SK-N-SH (cell line): Measurements from ENCODE around the gene RET. TPM values are rescaled to one million over a fixed set of nuclear protein-coding genes. Genes with fewer than 3 reads are reported as not detected.
"Not testable (repeated sequence)": the region's sequence is repeated elsewhere in the genome, so short reads cannot be mapped to it uniquely, and the experiment has no call there.

Experiments used
- CTCF ChIA-PET: fragments of 300-600, 350-600 bp; formaldehyde crosslinking; extraction: SDS; loops from one replicate; lab custom pipeline; 2021; lab: Yijun Ruan, JAX
- POLR2A ChIA-PET: fragments of 350-600 bp; sonication (Branson Sonifier 250); formaldehyde crosslinking; extraction: SDS; loops from one replicate; lab custom pipeline; 2020; ENCODE audit warnings: antibody characterized with exemption, inconsistent platforms; lab: Yijun Ruan, JAX
- DNase-seq: peaks from one replicate; pipeline ENCODE4 v3.0.0; 2012
- H2AFZ ChIP-seq: fragments of 200-600 bp; sonication (generic); 2 replicates; pipeline ENCODE4 v1.8.1; 2016; ENCODE audit warnings: antibody characterized with exemption, mild to moderate bottlenecking, low read depth
- H3F3A ChIP-seq: fragments of 200-600 bp; sonication (generic); replicated peaks from 2 replicates; pipeline ENCODE3; 2016; ENCODE audit warnings: antibody characterized with exemption, mild to moderate bottlenecking; ENCODE audit not compliant: insufficient read depth
- H3K27ac ChIP-seq, 2 experiments: fragments of 200-500 bp in 1 of 2; fragments of 200-600 bp in 1 of 2; sonication (Bioruptor generic) in 1 of 2; sonication (generic), shearing (Covaris generic) in 1 of 2; 2 replicates each; pipeline versions ENCODE4 v1.5.1 to v1.6.1; 2014 to 2016; ENCODE audit warnings: low read depth in 2 of 2, inconsistent platforms in 1 of 2, low read length in 1 of 2, mild to moderate bottlenecking in 1 of 2, mixed read lengths in 1 of 2
- H3K27me3 ChIP-seq: fragments of 200-600 bp; sonication (generic), shearing (Covaris generic); 2 replicates; pipeline ENCODE4 v1.6.1; 2016; ENCODE audit warnings: mixed run types; ENCODE audit not compliant: insufficient read depth
- H3K36me3 ChIP-seq, 2 experiments: fragments of 200-500 bp in 1 of 2; fragments of 200-600 bp in 1 of 2; sonication (Bioruptor generic) in 1 of 2; sonication (generic) in 1 of 2; replicated peaks in 1 of 2; 2 replicates each; pipeline versions ENCODE3 to v1.5.1; 2014 to 2016; ENCODE audit warnings: low read length in 1 of 2, mild to moderate bottlenecking in 1 of 2; ENCODE audit not compliant: insufficient read depth in 2 of 2, control insufficient read depth in 1 of 2
- H3K4me1 ChIP-seq, 2 experiments: fragments of 200-500 bp in 1 of 2; fragments of 200-600 bp in 1 of 2; sonication (Bioruptor generic) in 1 of 2; sonication (generic), shearing (Covaris generic) in 1 of 2; 2 replicates each; pipeline versions ENCODE4 v1.5.1 to v1.6.1; 2014 to 2016; ENCODE audit warnings: low read depth in 1 of 2, low read length in 1 of 2, mixed run types in 1 of 2; ENCODE audit not compliant: insufficient read depth in 2 of 2, control insufficient read depth in 1 of 2
- H3K4me2 ChIP-seq: fragments of 200-600 bp; sonication (generic), shearing (Covaris generic); 2 replicates; pipeline ENCODE4 v1.6.1; 2017; ENCODE audit warnings: mixed run types
- H3K4me3 ChIP-seq, 2 experiments: fragments of 200-500 bp in 1 of 2; fragments of 200-600 bp in 1 of 2; sonication (Bioruptor generic) in 1 of 2; sonication (generic), shearing (Covaris generic) in 1 of 2; 2 replicates each; pipeline versions ENCODE4 v1.5.1 to v1.8.1; 2014 to 2016; ENCODE audit warnings: low read depth in 2 of 2, inconsistent platforms in 1 of 2, low read length in 1 of 2, mild to moderate bottlenecking in 1 of 2, mixed read lengths in 1 of 2, moderate library complexity in 1 of 2
- H3K79me2 ChIP-seq: fragments of 200-600 bp; sonication (generic); 2 replicates; pipeline ENCODE4 v1.8.1; 2017; ENCODE audit warnings: mild to moderate bottlenecking; ENCODE audit not compliant: insufficient read depth
- H3K9ac ChIP-seq: fragments of 200-600 bp; sonication (generic); 2 replicates; pipeline ENCODE4 v1.6.1; 2017; ENCODE audit warnings: mixed run types
- H3K9me2 ChIP-seq: fragments of 200-600 bp; sonication (generic); 2 replicates; pipeline ENCODE4 v1.6.1; 2017; ENCODE audit warnings: mixed run types
- H3K9me3 ChIP-seq: fragments of 200-600 bp; sonication (generic); 2 replicates; pipeline ENCODE4 v1.6.1; 2017; ENCODE audit warnings: mixed run types, mild to moderate bottlenecking, moderate library complexity
- H4K20me1 ChIP-seq: fragments of 200-600 bp; sonication (generic); 2 replicates; pipeline ENCODE4 v1.6.1; 2017; ENCODE audit warnings: mild to moderate bottlenecking, mixed run types; ENCODE audit not compliant: insufficient read depth
- ELF1 ChIP-seq: IDR thresholded peaks from 2 replicates; pipeline ENCODE4 v1.4.0; 2012
- GATA2 ChIP-seq: sonication (generic); formaldehyde crosslinking; IDR thresholded peaks from 2 replicates; pipeline ENCODE4 v1.5.0; 2020; ENCODE audit warnings: mild to moderate bottlenecking, missing genetic modification reagents
- RAD21 ChIP-seq: IDR thresholded peaks from 2 replicates; pipeline ENCODE4 v1.6.1; 2012; ENCODE audit warnings: mild to moderate bottlenecking, low read length
- TAF1 ChIP-seq: IDR thresholded peaks from 2 replicates; pipeline ENCODE4 v1.6.1; 2012; ENCODE audit warnings: low read depth, mild to moderate bottlenecking, low read length, moderate library complexity, borderline replicate concordance
- YY1 ChIP-seq: IDR thresholded peaks from 2 replicates; pipeline ENCODE4 v1.4.0; 2012; ENCODE audit warnings: low read depth, mild to moderate bottlenecking
- WGBS: methylation state at CpG from one replicate; pipeline ENCODE4 v1.1.6; 2017; ENCODE audit warnings: low lambda C conversion rate; 5-methylcytosine and 5-hydroxymethylcytosine counted together
- polyA plus RNA-seq, 3 experiments: library from polyadenylated mRNA; depleted of rRNA; stranded (reverse); fragments of >200 nt; gene quantifications; 2 replicates each; pipeline ENCODE4 v1.2.3, GENCODE V29; 2012
- TF ChIP-seq, protein P1 (sequence below): fragments of 150-350 bp; IDR thresholded peaks from 2 replicates; pipeline ENCODE4 v1.6.1; 2016; ENCODE audit warnings: mild to moderate bottlenecking, low read depth, low read length

RET gene
- polyA plus RNA-seq, 1 of the 3 experiments (the other 2 are of a cell fraction): 3.2 TPM

DNA sequence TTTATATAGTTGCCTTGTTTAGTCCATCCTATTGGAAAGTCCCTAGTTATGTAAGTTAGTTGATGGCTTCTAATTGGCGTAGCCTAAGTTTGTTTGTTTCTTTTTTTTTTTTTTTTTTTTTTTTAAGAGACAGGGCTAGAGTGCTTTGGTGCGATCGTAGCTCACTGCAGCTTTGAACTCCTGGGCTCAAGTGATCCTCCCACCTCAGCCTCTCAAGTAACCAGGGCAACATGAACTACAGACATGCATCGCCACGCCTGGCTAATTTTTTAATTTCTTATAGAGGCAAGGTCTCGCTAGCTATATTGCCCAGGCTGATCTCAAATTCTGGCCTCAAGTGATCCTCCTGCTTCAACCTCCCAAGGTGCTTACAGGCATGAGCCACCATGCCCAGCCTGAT, 68.4 kb downstream of the RET start:
- ChIA-PET CTCF (interaction anchor here (0.7 kb wide), 1 partner anchor 10 kb away, joined by 3 read pairs; no protein-coding TSS in a partner anchor), POLR2A (no interaction called here)
- no peak overlapping the region for H3K4me2 ChIP-seq
- WGBS: 94% methylated on average over 6 of the region's 6 CpGs
- no peak for TF ChIP-seq GATA2 (CRISPR knock-in tag)
- no peak for TF ChIP-seq TAF1
- no peak for TF ChIP-seq YY1
- TF ChIP-seq, protein P1, sequence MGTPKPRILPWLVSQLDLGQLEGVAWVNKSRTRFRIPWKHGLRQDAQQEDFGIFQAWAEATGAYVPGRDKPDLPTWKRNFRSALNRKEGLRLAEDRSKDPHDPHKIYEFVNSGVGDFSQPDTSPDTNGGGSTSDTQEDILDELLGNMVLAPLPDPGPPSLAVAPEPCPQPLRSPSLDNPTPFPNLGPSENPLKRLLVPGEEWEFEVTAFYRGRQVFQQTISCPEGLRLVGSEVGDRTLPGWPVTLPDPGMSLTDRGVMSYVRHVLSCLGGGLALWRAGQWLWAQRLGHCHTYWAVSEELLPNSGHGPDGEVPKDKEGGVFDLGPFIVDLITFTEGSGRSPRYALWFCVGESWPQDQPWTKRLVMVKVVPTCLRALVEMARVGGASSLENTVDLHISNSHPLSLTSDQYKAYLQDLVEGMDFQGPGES: no peak
- no peak for TF ChIP-seq ELF1
- no peaks in the 10 kb centered on the region for H3K27me3 ChIP-seq
- H3K36me3 ChIP-seq: peaks cover 0 to 4% of the 10 kb centered on the region in 2 experiments
- H3K4me1 ChIP-seq: peaks cover 0 to 7% of the 10 kb centered on the region in 2 experiments; a peak in 2 of 4 replicates
- peaks cover 65% of the 10 kb centered on the region for H4K20me1 ChIP-seq
- no peak overlapping the region for H3K27ac ChIP-seq
- no peak for DNase-seq
- H3K4me3 ChIP-seq: no peak overlapping the region
- peaks cover 11% of the 10 kb centered on the region for H3F3A ChIP-seq
- H2AFZ ChIP-seq: no peak overlapping the region
- peaks cover 93% of the 10 kb centered on the region for H3K79me2 ChIP-seq
- no peaks in the 10 kb centered on the region for H3K9me2 ChIP-seq
- H3K9me3 ChIP-seq: no peaks in the 10 kb centered on the region
- H3K9ac ChIP-seq: no peak overlapping the region

DNA sequence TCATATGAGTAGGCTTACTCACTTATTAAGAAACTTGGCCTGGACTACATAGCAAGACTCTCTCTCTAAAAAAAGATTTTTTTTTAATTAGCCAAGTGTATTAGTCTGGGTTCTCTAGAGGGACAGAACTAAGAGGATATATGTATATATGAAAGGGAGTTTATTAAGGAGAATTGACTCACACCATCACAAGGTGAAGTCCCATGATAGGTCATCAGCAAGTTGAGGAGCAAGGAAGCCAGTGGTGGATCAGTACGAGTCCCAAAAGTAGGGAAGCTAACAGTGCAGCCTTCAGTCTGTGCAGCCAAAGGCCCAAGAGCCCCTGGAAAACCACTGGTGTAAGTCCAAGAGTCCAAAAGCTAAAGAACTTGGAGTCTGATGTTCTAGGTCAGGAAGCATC, 69.1 kb downstream of the RET start:
- H3K27ac ChIP-seq, H3K4me3 ChIP-seq, H3K9me3 ChIP-seq, H3K4me1 ChIP-seq, H3K9ac ChIP-seq, H3F3A ChIP-seq, POLR2A ChIA-PET, DNase-seq, H3K27me3 ChIP-seq, H3K4me2 ChIP-seq, H3K36me3 ChIP-seq, H3K9me2 ChIP-seq, H2AFZ ChIP-seq: not testable (repeated sequence)
- CTCF ChIA-PET: interaction anchor here (0.7 kb wide), 1 partner anchor 9 kb away, joined by 3 read pairs; no protein-coding TSS in a partner anchor
- 92% methylated on average over 1 of the region's 1 CpG for WGBS
- peaks cover 59% of the 10 kb centered on the region for H4K20me1 ChIP-seq
- peaks cover 93% of the 10 kb centered on the region for H3K79me2 ChIP-seq

DNA sequence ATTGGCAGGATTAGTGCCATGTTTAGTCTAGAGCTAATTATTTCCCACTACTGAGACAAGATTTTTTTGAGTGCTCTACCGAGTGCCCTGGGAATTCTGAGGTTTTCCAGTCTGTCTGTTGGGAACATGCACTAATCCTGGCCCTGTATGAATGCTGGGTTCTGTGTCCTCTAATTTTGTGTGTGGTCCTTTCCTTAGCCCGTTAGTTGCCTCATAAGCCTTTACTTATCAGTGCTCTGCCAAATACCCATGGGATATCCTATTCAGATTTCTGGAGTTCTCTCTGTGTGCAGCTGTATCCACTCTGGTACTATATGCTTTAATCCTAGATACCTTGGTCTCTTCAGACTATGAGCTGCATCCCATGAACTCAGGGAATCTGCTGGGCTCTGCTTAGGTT, 74.5 kb downstream of the RET start:
- TF ChIP-seq RAD21: no peak
- TF ChIP-seq, all 33 proteins: peak for 0
- no peaks in the 10 kb centered on the region for H3K27me3 ChIP-seq
- H3F3A ChIP-seq: peaks cover 5% of the 10 kb centered on the region
- H3K27ac ChIP-seq: no peak overlapping the region
- H3K4me2 ChIP-seq: no peak overlapping the region
- H3K9me2 ChIP-seq: no peaks in the 10 kb centered on the region
- peaks cover 2 to 4% of the 10 kb centered on the region in 2 experiments for H3K36me3 ChIP-seq
- H3K9ac ChIP-seq: no peak overlapping the region
- WGBS: 82% methylated on average over 2 of the region's 2 CpGs
- no peak for DNase-seq
- no peak overlapping the region for H3K4me3 ChIP-seq
- H4K20me1 ChIP-seq: peaks cover 25% of the 10 kb centered on the region
- peaks cover 0 to under 1% of the 10 kb centered on the region in 2 experiments; a peak in 2 of 4 replicates for H3K4me1 ChIP-seq
- ChIA-PET POLR2A (no interaction called here), CTCF (interaction anchor here (1.0 to 1.4 kb wide), 2 partner anchors 310 to 398 kb away, joined by 3 to 4 read pairs; no protein-coding TSS in a partner anchor)
- H3K9me3 ChIP-seq: no peaks in the 10 kb centered on the region
- H3K79me2 ChIP-seq: peaks cover 94% of the 10 kb centered on the region
- no peak overlapping the region for H2AFZ ChIP-seq
